ENCODE data around the gene TBX22. TPM values are rescaled to one million over a fixed set of nuclear protein-coding genes. Genes with fewer than 3 reads are reported as not detected.

Gene TBX22, protein sequence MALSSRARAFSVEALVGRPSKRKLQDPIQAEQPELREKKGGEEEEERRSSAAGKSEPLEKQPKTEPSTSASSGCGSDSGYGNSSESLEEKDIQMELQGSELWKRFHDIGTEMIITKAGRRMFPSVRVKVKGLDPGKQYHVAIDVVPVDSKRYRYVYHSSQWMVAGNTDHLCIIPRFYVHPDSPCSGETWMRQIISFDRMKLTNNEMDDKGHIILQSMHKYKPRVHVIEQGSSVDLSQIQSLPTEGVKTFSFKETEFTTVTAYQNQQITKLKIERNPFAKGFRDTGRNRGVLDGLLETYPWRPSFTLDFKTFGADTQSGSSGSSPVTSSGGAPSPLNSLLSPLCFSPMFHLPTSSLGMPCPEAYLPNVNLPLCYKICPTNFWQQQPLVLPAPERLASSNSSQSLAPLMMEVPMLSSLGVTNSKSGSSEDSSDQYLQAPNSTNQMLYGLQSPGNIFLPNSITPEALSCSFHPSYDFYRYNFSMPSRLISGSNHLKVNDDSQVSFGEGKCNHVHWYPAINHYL
- total RNA-seq: not detected

- Histone ChIP-seq H3K27me3 (no peaks in the 10 kb centered on the region), H3K4me1 (no peaks in the 10 kb centered on the region), H3K4me3 (no peak within 1 kb of the TSS), H3K9me3 (no peaks in the 10 kb centered on the region), H3K27ac (replicated peaks in 1 of 4) (no peak within 1 kb of the TSS), H3K36me3 (no peaks in the 10 kb centered on the region)
- DNase-seq (ENCODE audit: extremely low spot score): no peak
- intact Hi-C loops (cut with DNase I): no loop called here
- TF ChIP-seq, protein P1, sequence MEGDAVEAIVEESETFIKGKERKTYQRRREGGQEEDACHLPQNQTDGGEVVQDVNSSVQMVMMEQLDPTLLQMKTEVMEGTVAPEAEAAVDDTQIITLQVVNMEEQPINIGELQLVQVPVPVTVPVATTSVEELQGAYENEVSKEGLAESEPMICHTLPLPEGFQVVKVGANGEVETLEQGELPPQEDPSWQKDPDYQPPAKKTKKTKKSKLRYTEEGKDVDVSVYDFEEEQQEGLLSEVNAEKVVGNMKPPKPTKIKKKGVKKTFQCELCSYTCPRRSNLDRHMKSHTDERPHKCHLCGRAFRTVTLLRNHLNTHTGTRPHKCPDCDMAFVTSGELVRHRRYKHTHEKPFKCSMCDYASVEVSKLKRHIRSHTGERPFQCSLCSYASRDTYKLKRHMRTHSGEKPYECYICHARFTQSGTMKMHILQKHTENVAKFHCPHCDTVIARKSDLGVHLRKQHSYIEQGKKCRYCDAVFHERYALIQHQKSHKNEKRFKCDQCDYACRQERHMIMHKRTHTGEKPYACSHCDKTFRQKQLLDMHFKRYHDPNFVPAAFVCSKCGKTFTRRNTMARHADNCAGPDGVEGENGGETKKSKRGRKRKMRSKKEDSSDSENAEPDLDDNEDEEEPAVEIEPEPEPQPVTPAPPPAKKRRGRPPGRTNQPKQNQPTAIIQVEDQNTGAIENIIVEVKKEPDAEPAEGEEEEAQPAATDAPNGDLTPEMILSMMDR (IDR thresholded peaks at IDR 0.05): no peak
- TF ChIP-seq EP300 (IDR thresholded peaks at IDR 0.05) (no peak), POLR2A (IDR thresholded peaks at IDR 0.05; ENCODE audit: low read depth) (no peak), POLR2AphosphoS5 (IDR thresholded peaks at IDR 0.05) (no peak)
- 48% methylated on average over 5 of the region's 5 CpGs for WGBS
Observed at GRCh38 chrX:80014141-80014940, at the start of gene TBX22. TBX22 (plus strand) TSS chrX:80014753; CDS start chrX:80022270, 7,517 bp downstream.

DNA sequence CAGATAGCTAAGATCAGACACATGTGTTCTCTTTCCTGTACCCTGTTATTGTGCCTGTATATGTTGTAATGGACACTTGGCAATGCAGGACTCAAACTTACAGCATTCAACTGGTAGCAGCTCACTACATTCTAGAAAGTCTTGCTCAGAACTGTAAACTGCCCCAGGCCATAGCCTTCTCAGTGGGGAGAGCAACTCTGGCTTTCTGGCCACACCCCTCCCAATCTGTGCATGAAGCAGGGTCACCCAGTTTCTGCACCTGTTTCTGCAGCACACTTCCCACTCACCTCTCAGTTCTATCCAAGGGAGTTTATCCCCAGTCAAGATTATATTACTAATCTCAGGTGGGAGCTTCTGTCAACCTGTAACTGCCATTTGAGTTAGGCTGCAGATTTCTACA, 38.9 kb upstream of the TBX22 start:
- H3K4me1 ChIP-seq: no peaks in the 10 kb centered on the region
- no peak for DNase-seq (ENCODE audit: extremely low spot score)
- no peaks in the 10 kb centered on the region for H3K27me3 ChIP-seq
- no peak overlapping the region for H3K27ac ChIP-seq (replicated peaks in 1 of 4)
- intact Hi-C loops (cut with DNase I): no loop called here
- TF ChIP-seq POLR2A (IDR thresholded peaks at IDR 0.05; ENCODE audit: low read depth) (no peak), POLR2AphosphoS5 (IDR thresholded peaks at IDR 0.05) (no peak), EP300 (IDR thresholded peaks at IDR 0.05) (no peak)
- TF ChIP-seq, protein P1 (IDR thresholded peaks at IDR 0.05): no peak
- no peak overlapping the region for H3K4me3 ChIP-seq
- H3K9me3 ChIP-seq: peaks cover 0 to 12% (median 0%) of the 10 kb centered on the region in 4 donors
- H3K36me3 ChIP-seq: no peaks in the 10 kb centered on the region

DNA sequence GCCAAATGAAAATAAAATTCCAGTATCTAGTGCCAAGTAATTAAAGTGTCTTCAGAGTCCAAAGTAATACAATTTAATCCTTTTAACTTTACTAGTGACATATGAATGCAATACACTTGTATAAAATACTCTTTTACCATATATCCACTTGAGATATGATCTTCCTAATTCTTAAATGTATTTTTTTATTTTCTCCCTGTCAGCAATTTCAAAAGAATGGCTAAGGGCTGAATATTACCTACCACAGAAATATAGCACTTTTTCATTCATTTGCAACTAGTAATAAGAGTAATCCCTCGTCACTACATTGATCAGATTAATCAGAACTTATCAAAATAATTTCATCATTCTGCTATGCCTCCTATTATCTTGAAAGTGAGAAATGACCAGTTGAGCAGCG, 10.1 kb upstream of the TBX22 start:
- intact Hi-C loops (cut with DNase I): no loop called here
- no peak for DNase-seq (ENCODE audit: extremely low spot score)
- no peak overlapping the region for H3K4me3 ChIP-seq
- WGBS: 54% methylated on average over 2 of the region's 2 CpGs
- H3K27ac ChIP-seq (replicated peaks in 1 of 4): no peak overlapping the region
- no peak for TF ChIP-seq POLR2A (IDR thresholded peaks at IDR 0.05; ENCODE audit: low read depth)
- TF ChIP-seq POLR2AphosphoS5 (IDR thresholded peaks at IDR 0.05): no peak
- TF ChIP-seq, protein P1 (IDR thresholded peaks at IDR 0.05): no peak
- TF ChIP-seq EP300 (IDR thresholded peaks at IDR 0.05): no peak
- no peaks in the 10 kb centered on the region for H3K36me3 ChIP-seq
- H3K9me3 ChIP-seq: no peaks in the 10 kb centered on the region
- H3K27me3 ChIP-seq: no peaks in the 10 kb centered on the region
- no peaks in the 10 kb centered on the region for H3K4me1 ChIP-seq

DNA sequence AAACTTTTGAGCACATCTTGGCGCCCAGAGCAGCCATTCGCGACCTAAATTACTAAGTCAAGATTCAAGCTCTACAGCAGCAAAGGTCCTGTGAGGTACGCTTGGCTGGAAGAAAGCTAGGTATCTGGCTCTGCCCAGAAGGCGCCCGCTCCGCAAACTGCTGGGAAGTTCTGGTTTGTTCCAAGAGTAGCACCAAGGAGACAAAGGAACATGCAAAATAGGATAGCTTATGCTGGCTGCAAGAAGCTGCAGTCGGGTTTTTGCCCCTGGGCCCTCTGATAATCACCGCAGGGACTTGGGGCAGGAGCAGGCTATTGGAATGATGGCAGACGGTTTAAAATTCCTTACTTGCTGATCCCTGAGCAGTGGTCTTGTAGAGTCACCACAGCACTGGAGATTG, 3.0 kb upstream of the TBX22 start:
- no peak for DNase-seq (ENCODE audit: extremely low spot score)
- H3K4me1 ChIP-seq: no peaks in the 10 kb centered on the region
- WGBS: 85% methylated on average over 10 of the region's 10 CpGs

More for the DNA sequence above, 3.0 kb upstream of the TBX22 start:
- no peaks in the 10 kb centered on the region for H3K9me3 ChIP-seq
- no peaks in the 10 kb centered on the region for H3K27me3 ChIP-seq
- intact Hi-C loops (cut with DNase I): no loop called here
- TF ChIP-seq, protein P1 (IDR thresholded peaks at IDR 0.05): no peak
- TF ChIP-seq EP300 (IDR thresholded peaks at IDR 0.05) (no peak), POLR2A (IDR thresholded peaks at IDR 0.05; ENCODE audit: low read depth) (no peak), POLR2AphosphoS5 (IDR thresholded peaks at IDR 0.05) (no peak)
- H3K4me3 ChIP-seq: no peak overlapping the region
- H3K36me3 ChIP-seq: no peaks in the 10 kb centered on the region
- H3K27ac ChIP-seq (replicated peaks in 1 of 4): no peak overlapping the region
